ENCODE measurements around the gene ZDHHC5. TPM values are rescaled to one million over a fixed set of nuclear protein-coding genes. Genes with fewer than 3 reads are reported as not detected.

Gene ZDHHC5
- total and polyA plus RNA-seq, 2 of the 13 experiments (the other 11 are each of a cell fraction or from before 2014, with no cell fraction given), result 26.6 to 34.0 TPM

DNA sequence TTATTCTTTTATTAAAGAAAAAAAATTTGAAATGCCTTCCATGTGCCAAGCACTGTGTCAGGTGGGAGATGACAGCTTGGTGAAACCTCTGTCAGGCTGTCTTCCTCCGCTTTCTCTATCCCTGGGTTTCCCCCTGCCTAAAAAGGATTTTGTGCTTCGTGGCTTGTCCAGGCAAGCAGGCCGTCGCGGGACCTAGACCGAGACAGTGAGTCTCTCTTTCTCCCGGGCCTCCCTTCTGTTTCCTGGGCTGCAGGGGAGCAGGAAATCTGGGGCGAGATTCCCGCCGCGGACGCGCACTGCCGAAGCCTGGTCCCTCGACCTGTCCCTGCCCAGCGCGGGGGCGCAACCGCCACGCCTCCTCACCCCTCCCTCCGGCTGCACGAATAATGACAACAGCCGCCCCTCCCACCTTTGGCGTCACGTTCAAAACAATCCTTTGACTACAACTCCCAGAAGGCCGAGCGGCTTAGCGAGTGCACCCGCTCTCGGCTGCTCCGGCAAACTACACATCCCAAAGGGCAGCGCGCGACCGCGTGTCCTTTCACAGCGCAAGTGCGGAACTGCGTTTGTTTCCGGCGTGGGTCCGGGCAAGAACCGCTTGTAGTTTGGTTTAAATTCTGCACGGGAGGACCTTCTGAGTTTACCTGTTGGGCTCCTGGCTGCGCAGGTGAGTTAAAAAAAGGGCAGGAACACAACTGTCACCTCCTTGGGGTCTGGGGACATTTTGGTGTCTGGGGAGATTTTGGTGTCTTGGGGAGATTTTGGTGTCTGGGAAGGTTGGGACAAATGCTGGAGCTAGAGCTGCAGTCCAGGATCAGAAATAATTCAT lies 10.5 kb upstream of the ZDHHC5 start, which contains the start of gene CLP1:
CLP1 (plus strand) TSS at position 569 of the 829 bp plus-strand sequence. CDS start 1,715 bp downstream, outside the sequence.
- peak; percentile 93 for FAIRE-seq
- in situ Hi-C loops (cut with HindIII; ENCODE audit: extremely low pct_ligation_motif_present, low pct_unique_long_range_greater_than_20kb), result loop anchor here (25.0 kb wide), 2 partner anchors 630 to 855 kb away; partner anchors contain the start of gene OR5B21
- H2AFZ ChIP-seq (ENCODE audit: low read length), result no peak within 1 kb of the TSS
- TF ChIP-seq POLR2A (IDR thresholded peaks at IDR 0.05; ENCODE audit: insufficient read depth in 1 of 2, low read depth in 2 of 2, low read length in 2 of 2), result peak; percentile 71 to 91
- TF ChIP-seq ATAD3A (CRISPR knock-in tag; IDR thresholded peaks at IDR 0.05), result no peak
- no peak for TF ChIP-seq ZNF678 (CRISPR knock-in tag; IDR thresholded peaks at IDR 0.05)
- peak; percentile 67; the same call in 1 of the 2 replicates for TF ChIP-seq ZNF567 (CRISPR knock-in tag; IDR thresholded peaks at IDR 0.05; ENCODE audit: borderline replicate concordance)
- peak; percentile 33; the same call in 1 of the 2 replicates for TF ChIP-seq RFXAP (CRISPR knock-in tag; IDR thresholded peaks at IDR 0.05; ENCODE audit: borderline replicate concordance)
- peak; percentile 72 for TF ChIP-seq FOXA3 (CRISPR knock-in tag; IDR thresholded peaks at IDR 0.05)
- TF ChIP-seq, protein P1, sequence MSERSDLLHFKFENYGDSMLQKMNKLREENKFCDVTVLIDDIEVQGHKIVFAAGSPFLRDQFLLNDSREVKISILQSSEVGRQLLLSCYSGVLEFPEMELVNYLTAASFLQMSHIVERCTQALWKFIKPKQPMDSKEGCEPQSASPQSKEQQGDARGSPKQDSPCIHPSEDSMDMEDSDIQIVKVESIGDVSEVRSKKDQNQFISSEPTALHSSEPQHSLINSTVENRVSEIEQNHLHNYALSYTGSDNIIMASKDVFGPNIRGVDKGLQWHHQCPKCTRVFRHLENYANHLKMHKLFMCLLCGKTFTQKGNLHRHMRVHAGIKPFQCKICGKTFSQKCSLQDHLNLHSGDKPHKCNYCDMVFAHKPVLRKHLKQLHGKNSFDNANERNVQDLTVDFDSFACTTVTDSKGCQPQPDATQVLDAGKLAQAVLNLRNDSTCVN (CRISPR knock-in tag; IDR thresholded peaks at IDR 0.05; ENCODE audit: borderline replicate concordance), result 0 out of 2 replicates have a peak, but pooled peaks have one; percentile 53
- TF ChIP-seq NR1H2 (CRISPR knock-in tag; IDR thresholded peaks at IDR 0.05; ENCODE audit: borderline replicate concordance, low read depth), result no peak
- TF ChIP-seq, protein P2, sequence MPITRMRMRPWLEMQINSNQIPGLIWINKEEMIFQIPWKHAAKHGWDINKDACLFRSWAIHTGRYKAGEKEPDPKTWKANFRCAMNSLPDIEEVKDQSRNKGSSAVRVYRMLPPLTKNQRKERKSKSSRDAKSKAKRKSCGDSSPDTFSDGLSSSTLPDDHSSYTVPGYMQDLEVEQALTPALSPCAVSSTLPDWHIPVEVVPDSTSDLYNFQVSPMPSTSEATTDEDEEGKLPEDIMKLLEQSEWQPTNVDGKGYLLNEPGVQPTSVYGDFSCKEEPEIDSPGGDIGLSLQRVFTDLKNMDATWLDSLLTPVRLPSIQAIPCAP (CRISPR knock-in tag; IDR thresholded peaks at IDR 0.05; ENCODE audit: low read depth), result no peak
- TF ChIP-seq ZNF703 (CRISPR knock-in tag; IDR thresholded peaks at IDR 0.05; ENCODE audit: borderline replicate concordance), result no peak
- TF ChIP-seq ZNF441 (CRISPR knock-in tag; IDR thresholded peaks at IDR 0.05; ENCODE audit: borderline replicate concordance), result peak; percentile 78
- TF ChIP-seq HOXA3 (CRISPR knock-in tag; IDR thresholded peaks at IDR 0.05), result peak; percentile 86
- peak; percentile 73; the same call in 1 of the 2 replicates for TF ChIP-seq SMAD9 (CRISPR knock-in tag; IDR thresholded peaks at IDR 0.05)
- TF ChIP-seq, protein P3, sequence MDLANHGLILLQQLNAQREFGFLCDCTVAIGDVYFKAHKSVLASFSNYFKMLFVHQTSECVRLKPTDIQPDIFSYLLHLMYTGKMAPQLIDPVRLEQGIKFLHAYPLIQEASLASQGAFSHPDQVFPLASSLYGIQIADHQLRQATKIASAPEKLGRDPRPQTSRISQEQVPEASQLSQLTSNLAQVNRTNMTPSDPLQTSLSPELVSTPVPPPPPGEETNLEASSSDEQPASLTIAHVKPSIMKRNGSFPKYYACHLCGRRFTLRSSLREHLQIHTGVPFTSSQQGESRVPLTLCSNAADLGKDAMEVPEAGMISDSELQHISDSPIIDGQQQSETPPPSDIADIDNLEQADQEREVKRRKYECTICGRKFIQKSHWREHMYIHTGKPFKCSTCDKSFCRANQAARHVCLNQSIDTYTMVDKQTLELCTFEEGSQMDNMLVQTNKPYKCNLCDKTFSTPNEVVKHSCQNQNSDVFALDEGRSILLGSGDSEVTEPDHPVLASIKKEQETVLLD (CRISPR knock-in tag; IDR thresholded peaks at IDR 0.05; ENCODE audit: low read depth), result peak; percentile 78
- peak; percentile 47 for TF ChIP-seq FOSL2 (CRISPR knock-in tag; IDR thresholded peaks at IDR 0.05)
- peak; percentile 65 for TF ChIP-seq DMAP1 (CRISPR knock-in tag; IDR thresholded peaks at IDR 0.05)
- TF ChIP-seq ZNF83 (CRISPR knock-in tag; IDR thresholded peaks at IDR 0.05; ENCODE audit: borderline replicate concordance), result no peak; the same call in 1 of the 2 replicates
- no peak for TF ChIP-seq ZNF382 (CRISPR knock-in tag; IDR thresholded peaks at IDR 0.05; ENCODE audit: borderline replicate concordance)
- TF ChIP-seq, protein P4, sequence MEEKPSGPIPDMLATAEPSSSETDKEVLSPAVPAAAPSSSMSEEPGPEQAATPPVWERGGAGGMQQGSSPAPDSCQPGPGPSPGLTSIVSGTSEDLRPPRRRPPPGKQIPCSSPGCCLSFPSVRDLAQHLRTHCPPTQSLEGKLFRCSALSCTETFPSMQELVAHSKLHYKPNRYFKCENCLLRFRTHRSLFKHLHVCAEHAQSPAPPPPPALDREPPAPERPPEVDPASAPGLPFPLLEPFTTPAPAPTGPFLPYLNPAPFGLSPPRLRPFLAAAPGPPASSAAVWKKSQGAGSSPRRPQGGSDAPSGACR (CRISPR knock-in tag; IDR thresholded peaks at IDR 0.05), result 0 out of 2 replicates have a peak, but pooled peaks have one; percentile 28
- no peak for TF ChIP-seq ZNF546 (CRISPR knock-in tag; conservative IDR thresholded peaks at IDR 0.05)
- peak; percentile 66 for TF ChIP-seq ZNF329 (CRISPR knock-in tag; IDR thresholded peaks at IDR 0.05; ENCODE audit: low read depth)

More for the DNA sequence above, 10.5 kb upstream of the ZDHHC5 start, which contains the start of gene CLP1:
- no peaks in the 10 kb centered on the region for H4K20me1 ChIP-seq (ENCODE audit: insufficient read depth, low read length)
- H3K9ac ChIP-seq (ENCODE audit: insufficient read depth, low read depth, low read length), result peak within 1 kb of the TSS; percentile 89
- ChIA-PET CTCF (ENCODE audit: low intra/inter-chr PET ratio, low total read pairs) (no interaction called here), POLR2A (interaction anchor here (1.3 to 2.1 kb wide), 2 partner anchors 9 to 16 kb away, joined by 4 to 7 read pairs; no protein-coding TSS in a partner anchor)
- peaks cover 11 to 22% of the 10 kb centered on the region in 2 experiments for H3K36me3 ChIP-seq (replicated peaks in 1 of 2; ENCODE audit: control insufficient read depth in 1 of 2, insufficient read depth in 2 of 2, low read length in 2 of 2)
- peaks cover 20% of the 10 kb centered on the region for H3K79me2 ChIP-seq (ENCODE audit: insufficient read depth, low read length)
- H3K27me3 ChIP-seq (ENCODE audit: control insufficient read depth in 1 of 2, insufficient read depth in 2 of 2, low read length in 2 of 2), result peaks cover 0 to 4% of the 10 kb centered on the region in 2 experiments; a peak in 1 of 5 replicates
- H3K4me3 ChIP-seq (replicated peaks in 1 of 3; ENCODE audit: insufficient read depth in 1 of 3, low read depth in 2 of 3, low read length in 3 of 3), result peak within 1 kb of the TSS; percentile 76 to 90 (median 82)
- H3K4me2 ChIP-seq (ENCODE audit: low read depth, low read length), result peak within 1 kb of the TSS; percentile 91
- peak; percentile 98 for ATAC-seq
- no peaks in the 10 kb centered on the region for H3K9me3 ChIP-seq (ENCODE audit: low read length)
- peak; percentile 98 for DNase-seq (ENCODE audit: low spot score)
- peak within 1 kb of the TSS; percentile 63 for H3K27ac ChIP-seq (ENCODE audit: extremely low read length, insufficient read depth, low read length)
- intact Hi-C loops (cut with micrococcal nuclease; ENCODE audit: unreplicated experiment), result no loop called here
- no TSS peak for BruUV-seq (replicated peaks)
- H3K4me1 ChIP-seq (ENCODE audit: insufficient read depth, low read length), result peaks cover 18% of the 10 kb centered on the region; the same call in 1 of the 2 replicates
- WGBS (ENCODE audit: low lambda C conversion rate), result 2% methylated on average over 23 of the region's 45 CpGs
